Dermis blood vessel endothelial cell (primary cell): ENCODE measurements around the gene PGPEP1. TPM values are rescaled to one million over a fixed set of nuclear protein-coding genes. Genes with fewer than 3 reads are reported as not detected.
"Not testable (repeated sequence)": the region's sequence is repeated elsewhere in the genome, so short reads cannot be mapped to it uniquely, and the experiment has no call there.

Experiments used
- DNase-seq: peaks from one replicate; pipeline ENCODE4 v3.0.0; 2010
- total RNA-seq: library from RNA; depleted of rRNA; stranded (reverse); fragments of >200 nt; gene quantifications from 2 replicates; pipeline ENCODE4 v1.2.3, GENCODE V29; 2014

PGPEP1 gene
- total RNA-seq, 1 donor from 2014 or later = 29.6 TPM

GRCh38 chr19:18308051-18308947 is 32.1 kb upstream of the PGPEP1 start:
- no peak for DNase-seq

DNA sequence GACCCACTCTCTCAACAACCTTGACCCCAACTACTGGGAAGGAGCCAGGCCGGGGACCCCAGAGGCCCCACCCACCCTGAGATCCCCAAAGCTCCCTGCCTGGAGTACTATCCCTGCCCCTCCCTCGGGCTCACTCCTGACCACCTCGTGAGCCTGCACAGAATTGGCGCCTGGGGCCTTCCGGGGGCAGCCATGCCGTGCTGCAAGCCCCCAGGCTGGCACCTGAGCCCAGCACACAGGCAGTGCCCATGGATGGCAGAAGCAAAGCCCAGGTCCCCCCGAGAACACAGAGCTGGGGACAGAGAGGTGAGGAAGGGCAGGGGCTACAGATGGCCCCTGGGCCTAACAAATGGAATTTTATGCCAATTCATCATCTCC is 31.5 kb upstream of the PGPEP1 start:
- no peak for DNase-seq

- DNase-seq = no peak
Measured at GRCh38 chr19:18309525-18310064, 30.8 kb upstream of the PGPEP1 start.

DNA sequence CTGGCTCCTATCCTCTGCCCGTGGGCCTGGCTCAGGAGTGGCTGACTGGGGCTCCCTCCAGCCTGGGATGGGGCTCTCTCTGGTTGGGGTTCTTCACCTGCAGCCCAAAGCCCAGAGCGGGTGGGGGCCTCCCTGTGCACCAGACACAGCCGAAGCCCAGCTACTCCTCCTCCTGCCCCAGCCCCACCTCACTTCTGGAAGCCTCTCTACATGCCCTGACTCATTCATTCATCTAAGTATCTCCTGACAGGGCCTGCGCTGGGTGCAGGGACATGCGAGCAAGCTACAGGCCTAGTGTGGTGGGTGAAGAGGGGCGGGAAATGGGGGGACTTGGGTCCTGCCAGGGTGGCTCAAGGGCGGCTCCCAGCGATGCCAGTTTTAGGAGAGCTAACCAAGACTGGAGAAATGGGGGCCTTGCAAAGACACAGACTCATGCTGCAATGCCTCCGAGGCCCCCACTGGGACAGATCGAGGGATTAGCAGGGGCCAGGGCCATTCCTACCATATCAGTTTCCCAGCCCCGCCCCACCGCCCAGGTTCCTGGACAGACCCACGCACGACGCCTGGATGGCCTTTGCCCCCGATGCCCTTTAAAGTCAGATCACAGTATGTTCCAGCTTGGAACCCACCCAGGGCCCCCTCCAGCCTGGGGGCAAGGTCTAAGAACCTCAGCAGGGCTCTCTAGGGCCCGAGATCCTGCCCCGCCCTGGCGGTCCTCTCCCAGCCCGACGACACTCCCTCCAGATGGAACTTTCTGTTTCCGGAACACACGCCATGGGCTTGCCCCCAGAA is 30.1 kb upstream of the PGPEP1 start:
- no peak for DNase-seq

- no peak for DNase-seq
Measured at GRCh38 chr19:18310966-18311365, 29.4 kb upstream of the PGPEP1 start.

DNA sequence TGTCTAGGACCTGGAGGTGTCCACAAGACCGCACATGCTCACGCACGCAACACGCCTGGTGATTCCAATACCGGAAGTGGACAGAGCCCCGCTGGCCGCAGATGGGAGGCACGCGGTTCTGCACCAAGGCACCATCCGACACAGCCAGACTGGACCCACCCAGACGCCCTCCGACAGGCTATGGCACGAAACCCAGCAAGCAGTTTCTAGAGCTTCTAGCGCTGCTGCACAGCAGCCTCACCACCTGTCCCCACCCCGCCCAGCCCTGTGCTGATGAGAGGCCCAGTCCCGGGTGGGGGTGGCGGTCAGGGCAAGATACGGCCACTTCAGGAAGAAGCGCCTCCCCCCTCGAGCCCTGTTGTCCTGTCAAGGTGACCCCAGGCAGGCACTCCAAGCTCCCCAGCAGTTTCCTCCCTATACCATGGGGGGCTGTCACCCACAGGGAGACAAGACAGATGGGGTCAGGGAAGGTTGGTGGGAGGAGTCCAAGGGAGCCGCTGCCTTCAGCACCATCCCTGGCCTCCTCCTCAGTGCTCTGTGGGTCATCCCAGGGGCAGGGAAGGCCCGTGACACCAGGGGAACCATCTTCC is 28.8 kb upstream of the PGPEP1 start:
- DNase-seq = no peak

DNA sequence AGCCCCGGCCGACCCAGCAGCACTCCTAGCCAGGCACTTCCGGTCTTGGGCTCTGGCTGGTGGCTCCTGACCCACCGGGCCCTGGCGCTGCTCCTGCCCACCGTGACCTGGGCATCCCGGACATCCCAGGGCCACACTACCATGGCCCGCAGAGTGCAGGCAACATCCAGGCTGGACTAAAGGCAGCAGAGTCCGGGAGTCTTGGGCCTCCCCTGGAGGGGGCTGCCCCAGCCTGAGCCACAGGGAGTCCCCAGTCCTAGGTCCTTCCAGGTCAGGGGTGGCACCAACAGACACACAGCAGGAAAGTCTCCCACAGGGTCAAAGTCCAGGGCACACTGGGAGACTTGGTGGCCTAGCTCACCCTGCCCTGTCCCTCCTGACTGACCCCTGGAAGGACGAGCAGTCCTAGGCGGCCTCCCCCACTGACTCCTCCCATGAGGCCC is 28.3 kb upstream of the PGPEP1 start:
- DNase-seq = no peak

- DNase-seq = no peak
Measured at GRCh38 chr19:18313398-18313797, 27.0 kb upstream of the PGPEP1 start.

GRCh38 chr19:18317961-18318800 is 22.2 kb upstream of the PGPEP1 start:
- peak; percentile 71 for DNase-seq

DNA sequence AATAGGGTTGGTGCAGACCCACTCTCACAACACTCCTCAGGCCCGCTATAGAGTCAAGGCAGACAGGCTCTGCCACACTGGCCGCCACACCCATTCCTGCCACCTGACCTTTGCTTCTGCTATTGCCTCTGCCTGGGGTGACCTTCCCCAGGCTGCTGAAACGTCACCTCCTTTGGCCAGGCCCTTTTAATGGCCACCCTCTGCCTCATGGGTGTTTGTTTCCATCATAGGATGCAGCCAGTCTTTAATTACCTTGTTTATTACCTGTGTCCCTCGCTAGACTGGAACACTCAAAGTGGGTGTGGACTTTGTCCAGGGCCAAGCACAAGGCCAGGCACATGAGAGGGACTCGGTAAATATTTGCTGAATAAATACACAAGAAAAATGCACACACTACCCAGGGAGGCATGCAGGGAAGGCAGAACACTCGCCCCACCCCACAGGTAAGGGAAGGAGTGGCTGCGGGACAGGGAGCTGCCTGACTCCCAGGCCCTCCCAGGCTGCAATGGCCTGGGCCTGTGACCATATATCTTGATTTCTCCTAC is 20.7 kb upstream of the PGPEP1 start:
- DNase-seq = no peak

- DNase-seq = peak; percentile 78
Measured at GRCh38 chr19:18320865-18321733, 19.3 kb upstream of the PGPEP1 start.

DNA sequence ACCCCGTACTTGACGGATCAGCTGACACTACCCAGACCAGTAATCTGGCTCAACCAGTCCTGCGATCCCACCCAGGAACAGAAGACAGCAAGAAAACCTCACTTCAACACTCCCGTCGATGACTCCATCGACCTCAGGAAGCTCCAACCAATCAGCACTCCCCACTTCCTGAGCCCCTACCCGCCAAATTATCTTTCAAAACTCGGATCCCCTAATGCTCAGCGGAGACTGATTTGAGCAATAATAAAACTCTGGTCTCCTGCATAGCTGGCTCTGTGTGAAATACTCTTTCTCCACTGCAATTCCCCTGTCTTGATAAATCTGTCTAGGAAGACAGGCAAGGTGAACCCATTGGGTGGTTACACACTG is 18.7 kb upstream of the PGPEP1 start:
- peak; percentile 23 for DNase-seq

- peak; percentile 55 for DNase-seq
Measured at GRCh38 chr19:18322318-18322758, 18.1 kb upstream of the PGPEP1 start.

DNA sequence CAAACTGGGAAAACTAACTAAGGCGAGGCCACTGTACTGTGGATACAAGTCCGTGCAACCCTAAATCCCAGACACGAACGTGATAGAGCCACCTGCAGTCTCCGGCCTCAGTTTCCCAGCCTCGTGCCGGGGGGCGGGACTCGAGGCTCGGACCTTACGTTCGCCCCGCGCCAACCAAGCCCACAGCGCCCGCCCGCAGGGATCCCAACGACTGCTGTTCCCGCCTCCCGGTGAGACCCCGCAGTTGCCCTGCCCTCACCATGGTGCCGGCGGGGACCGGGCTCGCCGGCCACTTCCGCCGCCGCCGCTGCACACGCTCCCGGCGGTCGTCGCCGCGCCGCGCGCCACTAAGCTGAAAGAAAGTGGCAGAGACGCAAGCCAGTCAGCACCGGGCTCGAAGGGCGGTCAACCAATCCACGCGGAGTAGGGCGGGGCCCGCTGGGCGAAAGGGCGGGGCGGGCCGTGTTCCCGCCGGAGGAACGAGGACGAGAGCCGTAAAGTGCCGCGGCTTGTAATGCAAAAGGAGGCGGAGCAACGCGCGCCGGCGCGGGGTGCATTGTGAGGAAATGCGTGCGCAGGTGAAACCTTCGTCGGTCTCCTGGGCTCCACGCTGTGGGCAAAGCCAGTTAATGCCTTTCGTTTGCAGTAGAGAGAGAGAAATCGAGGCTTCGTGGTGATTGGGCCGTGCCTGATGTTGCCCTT is 17.5 kb upstream of the PGPEP1 start, which contains the start of gene LSM4:
Gene LSM4, minus strand, starts transcription at position 318 of the 702 bp plus-strand sequence. Its CDS starts 56 bp downstream, at position 262.
- DNase-seq = peak; percentile 98

GRCh38 chr19:18324373-18324731 is 16.0 kb upstream of the PGPEP1 start:
- not testable (repeated sequence) for DNase-seq

DNA sequence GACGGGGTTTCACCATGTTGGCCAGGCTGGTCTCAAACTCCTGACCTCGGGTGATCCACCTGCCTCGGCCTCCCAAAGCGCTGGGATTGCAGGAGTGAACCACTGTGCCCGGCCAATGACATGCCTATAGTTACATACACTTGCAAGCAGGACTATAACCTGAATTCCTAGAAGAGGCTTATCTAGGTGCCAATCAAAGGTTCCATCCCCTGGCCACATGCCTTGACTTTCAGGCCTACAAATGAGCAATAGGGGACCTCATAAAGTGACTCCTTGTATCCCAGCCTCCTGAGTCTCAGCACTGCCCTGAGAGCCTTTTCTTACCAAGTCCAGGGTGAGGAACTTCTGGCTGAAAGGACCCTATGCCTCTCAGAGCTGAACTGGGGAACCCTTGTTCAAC is 13.6 kb upstream of the PGPEP1 start:
- no peak for DNase-seq

- DNase-seq = peak; percentile 98
Measured at GRCh38 chr19:18328340-18329034, 11.9 kb upstream of the PGPEP1 start.

DNA sequence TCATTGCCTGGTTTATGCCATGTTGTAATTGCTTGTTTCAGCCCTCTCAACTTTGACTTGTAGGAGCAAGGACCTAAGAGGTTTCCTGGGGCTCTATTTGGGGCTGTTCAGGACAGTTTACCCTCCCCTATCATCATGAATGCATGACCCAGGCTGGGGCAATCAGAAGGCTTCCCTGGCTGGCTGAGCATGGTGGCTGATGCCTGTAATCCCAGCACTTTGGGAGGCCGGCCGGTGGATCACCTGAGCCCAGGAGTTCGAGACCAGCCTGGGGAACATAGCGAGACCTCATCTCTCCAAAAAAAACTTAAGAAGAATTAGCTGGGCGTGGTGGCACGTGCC is 11.4 kb upstream of the PGPEP1 start:
- DNase-seq = no peak

- no peak for DNase-seq
Measured at GRCh38 chr19:18330868-18331267, 9.5 kb upstream of the PGPEP1 start.
